Jurkat, Clone E6-1 (cell line): ENCODE data around the gene OTUD5.
"Not testable (repeated sequence)": the region's sequence is repeated elsewhere in the genome, so short reads cannot be mapped to it uniquely, and the experiment has no call there.

Source experiments
- DNase-seq: peaks from one replicate; pipeline ENCODE4 v3.0.0-alpha.2; 2011; ENCODE audit warnings: low read depth, low spot score
- H3K4me3 ChIP-seq: 2 replicates; pipeline ENCODE4 v1.5.1; 2011; ENCODE audit warnings: mild to moderate bottlenecking, low read length, control low read depth, moderate library complexity

OTUD5 gene

GRCh38 chrX:48896611-48897011 lies 60.8 kb downstream of the OTUD5 start:
- peak overlapping the region; percentile 83 for H3K4me3 ChIP-seq
- no peak for DNase-seq

DNA sequence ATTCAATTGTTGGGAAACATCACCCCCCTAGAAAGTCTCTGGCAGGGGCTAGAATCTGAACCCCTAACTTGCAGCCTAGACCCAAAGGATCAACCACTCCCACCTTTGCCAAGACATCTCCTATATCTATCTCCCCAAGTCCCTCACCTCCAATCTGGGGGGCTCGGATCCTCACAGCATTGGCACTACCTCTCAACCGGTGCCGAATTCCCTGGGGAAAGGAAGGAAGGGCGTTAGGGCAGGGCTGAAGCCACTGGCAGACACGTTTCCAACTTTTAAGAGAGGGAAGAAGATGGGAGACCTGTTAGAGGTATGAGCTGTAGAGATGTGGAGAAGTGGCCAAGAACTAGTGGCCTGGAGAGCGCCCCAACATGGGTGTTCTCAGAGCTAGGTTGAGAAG lies 62.5 kb downstream of the OTUD5 start:
- H3K4me3 ChIP-seq = no peak overlapping the region
- no peak for DNase-seq

DNA sequence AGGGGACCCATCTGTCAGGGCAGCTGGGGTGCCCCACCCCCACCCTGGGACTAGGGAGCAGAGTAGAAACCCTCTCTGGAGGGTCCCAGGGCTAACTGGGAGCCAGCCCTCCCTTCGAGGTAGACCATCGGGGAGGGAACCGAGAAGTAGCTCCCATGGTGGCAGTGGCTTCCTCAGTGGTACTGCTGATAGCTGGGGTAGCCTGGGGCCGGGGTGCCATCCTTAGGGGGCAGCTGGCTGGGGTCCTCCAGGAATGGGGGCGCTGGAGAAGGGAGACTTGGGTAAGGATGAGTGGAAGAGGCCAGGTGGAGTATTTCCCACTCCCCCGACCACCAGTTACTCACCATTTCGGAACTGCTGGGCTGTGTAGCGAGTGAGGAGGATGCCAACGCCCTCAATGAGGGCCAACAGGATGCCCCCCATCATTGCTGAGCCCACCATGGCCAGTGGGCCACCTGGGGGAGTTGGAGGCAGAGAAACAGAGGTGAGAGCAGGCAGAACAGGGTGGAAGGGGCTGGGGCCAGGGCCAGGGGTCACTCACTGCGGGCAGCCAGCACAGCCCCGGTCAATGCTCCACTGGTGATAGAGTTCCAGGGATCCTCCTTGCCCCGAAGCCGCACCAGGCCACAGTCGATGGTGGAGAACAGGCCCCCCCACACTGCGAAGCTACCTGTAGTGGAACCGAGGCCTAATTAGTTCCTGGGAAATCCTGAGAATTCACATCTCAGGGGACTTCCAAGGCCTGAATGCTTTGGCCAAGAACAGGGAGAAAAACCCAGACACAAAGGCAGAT lies 63.7 kb downstream of the OTUD5 start:
- DNase-seq = no peak
- H3K4me3 ChIP-seq = no peak overlapping the region

DNA sequence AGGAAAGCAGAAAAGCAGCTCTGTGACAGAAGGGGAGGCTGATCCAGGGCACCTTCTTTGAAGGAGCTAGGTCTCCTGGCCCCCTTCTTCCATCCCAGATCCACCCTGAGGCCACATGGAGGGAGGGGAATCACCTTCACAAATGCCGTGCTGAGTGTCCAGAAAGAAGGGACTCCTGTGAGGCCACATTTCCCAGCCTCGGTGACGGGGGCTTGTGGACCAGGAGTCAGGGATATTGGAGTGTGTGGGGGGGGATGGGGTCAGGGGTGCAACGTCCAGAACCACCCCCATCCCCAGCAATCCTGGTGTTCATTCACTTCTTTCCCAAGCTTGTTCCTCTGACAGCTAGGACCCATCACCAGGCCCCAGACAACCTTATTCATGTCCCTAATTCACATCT lies 64.5 kb downstream of the OTUD5 start:
- no peak for DNase-seq
- H3K4me3 ChIP-seq = no peak overlapping the region

- no peak overlapping the region for H3K4me3 ChIP-seq
Observed at GRCh38 chrX:48891402-48892288, 65.8 kb downstream of the OTUD5 start.

DNA sequence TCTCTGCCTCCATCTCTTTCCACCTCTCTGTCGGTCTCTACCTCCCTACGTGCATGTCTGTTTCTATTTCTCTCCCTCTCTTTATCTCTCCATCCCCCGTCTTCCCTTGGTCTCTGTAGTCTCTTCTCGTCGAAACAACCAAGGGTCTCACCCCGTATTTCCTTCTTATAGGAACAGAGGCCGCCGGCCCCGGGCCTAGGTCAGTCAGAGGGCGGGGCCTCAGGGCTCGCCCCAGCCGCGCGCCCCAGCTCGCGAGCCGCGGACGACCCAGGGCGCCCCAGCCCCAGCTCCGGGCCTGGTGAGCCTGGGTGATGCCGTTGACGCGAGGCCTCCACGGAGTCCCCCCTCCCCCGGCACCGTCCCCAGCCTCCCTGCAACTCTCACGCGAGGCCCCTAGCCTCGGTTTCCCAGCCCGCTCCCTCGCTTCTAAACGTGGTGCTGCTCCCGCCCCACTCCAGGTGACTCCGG lies 66.4 kb downstream of the OTUD5 start:
- no peak overlapping the region for H3K4me3 ChIP-seq
- DNase-seq = no peak

More at GRCh38 chrX:48891402-48892288, 65.8 kb downstream of the OTUD5 start:
- no peak for DNase-seq

DNA sequence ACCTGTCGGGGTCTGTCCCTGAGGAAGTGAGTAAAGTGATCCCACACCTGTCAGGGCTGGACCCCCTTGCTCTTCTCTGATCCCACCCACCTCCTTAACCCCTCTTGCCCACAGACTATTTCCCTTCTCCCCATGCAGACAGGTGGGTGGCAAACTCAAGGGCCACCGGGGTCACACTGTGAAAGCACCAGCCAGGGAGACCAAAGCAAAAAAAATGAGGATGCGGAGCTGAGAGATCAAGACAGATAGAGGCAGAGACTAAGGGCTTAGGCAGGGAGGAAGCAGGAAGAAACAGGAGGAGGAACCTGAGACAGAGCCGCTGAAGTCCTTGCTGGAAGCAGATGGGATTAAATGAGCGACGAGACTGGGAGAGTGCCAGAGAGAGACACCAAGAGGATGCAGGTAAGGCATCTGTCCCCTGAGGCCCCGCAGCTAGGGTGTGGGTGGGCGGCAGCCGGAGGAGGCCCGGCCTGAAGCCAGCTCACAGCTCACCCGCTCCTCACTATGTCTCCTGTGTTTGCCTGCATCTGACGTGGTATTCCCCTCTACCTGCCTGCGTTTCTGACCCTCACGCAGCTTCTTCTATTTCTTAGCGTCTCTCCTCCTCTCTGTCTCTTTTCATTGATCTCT lies 67.0 kb downstream of the OTUD5 start:
- no peak for DNase-seq
- no peak overlapping the region for H3K4me3 ChIP-seq

- not testable (repeated sequence) for H3K4me3 ChIP-seq, DNase-seq
Observed at GRCh38 chrX:48886586-48886985, 70.8 kb downstream of the OTUD5 start.

DNA sequence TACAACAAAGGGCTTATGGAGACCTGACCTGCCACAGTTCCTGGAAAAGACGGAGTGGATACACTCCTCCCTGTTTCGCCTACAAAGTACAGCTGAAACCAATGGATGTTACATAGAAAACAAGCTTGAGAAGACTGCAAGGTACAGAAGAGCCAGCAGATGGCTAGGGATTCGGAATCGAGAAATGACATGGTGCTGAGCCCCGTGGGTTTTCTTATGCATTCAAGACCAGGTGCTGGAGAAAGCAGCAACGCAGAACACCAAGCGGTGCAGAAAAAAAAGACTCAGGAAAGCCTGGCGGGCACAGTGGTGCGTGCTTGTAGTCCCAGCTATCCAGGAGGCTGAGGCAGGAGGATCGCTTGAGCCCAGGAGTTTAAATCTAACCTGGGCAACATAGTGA lies 73.7 kb downstream of the OTUD5 start:
- DNase-seq = no peak
- H3K4me3 ChIP-seq = no peak overlapping the region

GRCh38 chrX:48876944-48877343 lies 80.5 kb downstream of the OTUD5 start:
- H3K4me3 ChIP-seq, DNase-seq: not testable (repeated sequence)
